Type B pancreatic cell (in vitro differentiated cells): ENCODE results near the gene KHNYN. TPM values are rescaled to one million over a fixed set of nuclear protein-coding genes. Genes with fewer than 3 reads are reported as not detected.
A peak's percentile ranks its signal among the peaks of the same experiment; 100 is the strongest.

ENCODE experiments used
- DNase-seq: peaks from one replicate; pipeline ENCODE4 v3.0.0; 2021; ENCODE audit warnings: mixed read lengths; ENCODE audit not compliant: unreplicated experiment; ENCODE audit errors: extremely low spot score
- H3K27ac Mint-ChIP-seq: 2 replicates; pipeline ENCODE4 v1.8.0; 2021; ENCODE audit warnings: mild to moderate bottlenecking, mixed read lengths
- H3K27me3 Mint-ChIP-seq: 2 replicates; pipeline ENCODE4 v1.8.0; 2021; ENCODE audit warnings: mixed read lengths
- H3K36me3 Mint-ChIP-seq: 2 replicates; pipeline ENCODE4 v1.8.0; 2021; ENCODE audit warnings: mixed read lengths
- H3K4me1 Mint-ChIP-seq: one replicate; pipeline ENCODE4 v1.8.0; 2021; ENCODE audit warnings: mixed read lengths; ENCODE audit not compliant: unreplicated experiment
- H3K4me3 Mint-ChIP-seq: 2 replicates; pipeline ENCODE4 v1.8.0; 2021; ENCODE audit warnings: mild to moderate bottlenecking, mixed read lengths
- H3K9me3 Mint-ChIP-seq: 2 replicates; pipeline ENCODE4 v1.8.0; 2021; ENCODE audit warnings: mixed read lengths
- CTCF ChIP-seq: fragments of 200-600 bp; sonication (generic); conservative IDR thresholded peaks from 2 replicates; pipeline ENCODE4 v1.5.0; 2021; ENCODE audit warnings: antibody characterized with exemption, mild to moderate bottlenecking
- total RNA-seq: library from RNA; stranded (reverse); gene quantifications from 2 replicates; pipeline ENCODE4 v1.2.1, GENCODE V29; 2021; ENCODE audit warnings: low replicate concordance

Gene KHNYN
- total RNA-seq, 1 donor from 2014 or later = 81.3 TPM

GRCh38 chr14:24438223-24439097 lies 8.7 kb downstream of the KHNYN start:
- DNase-seq = no peak
- Mint-ChIP-seq H3K27ac (peak overlapping the region; percentile 48), H3K4me3 (no peak overlapping the region), H3K9me3 (no peaks in the 10 kb centered on the region), H3K4me1 (peaks cover 33% of the 10 kb centered on the region), H3K27me3 (no peaks in the 10 kb centered on the region), H3K36me3 (peaks cover 17% of the 10 kb centered on the region)
- no peak for TF ChIP-seq CTCF

- Mint-ChIP-seq H3K27me3 (no peaks in the 10 kb centered on the region), H3K4me3 (no peak overlapping the region), H3K4me1 (peaks cover 31% of the 10 kb centered on the region), H3K27ac (peak overlapping the region; percentile 48), H3K36me3 (peaks cover 17% of the 10 kb centered on the region), H3K9me3 (no peaks in the 10 kb centered on the region)
- no peak for TF ChIP-seq CTCF
- no peak for DNase-seq
These were observed 9.5 kb downstream of the KHNYN start for GRCh38 chr14:24439257-24439656.

- peak overlapping the region; percentile 48 for H3K27ac Mint-ChIP-seq
- peaks cover 14% of the 10 kb centered on the region for H3K36me3 Mint-ChIP-seq
- no peak overlapping the region for H3K4me3 Mint-ChIP-seq
- H3K4me1 Mint-ChIP-seq = peaks cover 27% of the 10 kb centered on the region
- no peaks in the 10 kb centered on the region for H3K27me3 Mint-ChIP-seq
- no peak for DNase-seq
- no peaks in the 10 kb centered on the region for H3K9me3 Mint-ChIP-seq
- TF ChIP-seq CTCF = no peak
These were observed 10.3 kb downstream of the KHNYN start for GRCh38 chr14:24439830-24440605.

GRCh38 chr14:24440606-24441399 lies 11.0 kb downstream of the KHNYN start:
- H3K4me3 Mint-ChIP-seq = peak overlapping the region; percentile 97
- peaks cover 8% of the 10 kb centered on the region for H3K36me3 Mint-ChIP-seq
- DNase-seq = no peak
- TF ChIP-seq CTCF = no peak
- no peaks in the 10 kb centered on the region for H3K27me3 Mint-ChIP-seq
- H3K27ac Mint-ChIP-seq = peak overlapping the region; percentile 98
- no peaks in the 10 kb centered on the region for H3K9me3 Mint-ChIP-seq
- H3K4me1 Mint-ChIP-seq = peaks cover 20% of the 10 kb centered on the region

GRCh38 chr14:24441485-24441884 lies 11.7 kb downstream of the KHNYN start:
- H3K27me3 Mint-ChIP-seq = no peaks in the 10 kb centered on the region
- peaks cover 8% of the 10 kb centered on the region for H3K36me3 Mint-ChIP-seq
- DNase-seq = no peak
- H3K4me1 Mint-ChIP-seq = peaks cover 19% of the 10 kb centered on the region
- peak overlapping the region; percentile 98 for H3K27ac Mint-ChIP-seq
- H3K4me3 Mint-ChIP-seq = peak overlapping the region; percentile 97
- TF ChIP-seq CTCF = no peak
- H3K9me3 Mint-ChIP-seq = no peaks in the 10 kb centered on the region
